KMS-11 (cell line): ENCODE results near the gene UTS2B.

ENCODE experiments used
- H2AFZ ChIP-seq: fragments of 200-600 bp; sonication (generic); 2 replicates; pipeline ENCODE4 v1.6.1; 2016; ENCODE audit warnings: antibody characterized with exemption, mixed run types, low read depth
- H3K27ac ChIP-seq: fragments of 200-600 bp; sonication (generic); 2 replicates; pipeline ENCODE4 v1.6.1; 2016; ENCODE audit warnings: mild to moderate bottlenecking, mixed run types
- H3K27me3 ChIP-seq: fragments of 200-600 bp; sonication (generic); 2 replicates; pipeline ENCODE4 v1.6.1; 2017; ENCODE audit warnings: mild to moderate bottlenecking, low read depth, mixed run types, moderate library complexity; ENCODE audit not compliant: insufficient read depth
- H3K36me3 ChIP-seq: fragments of 200-600 bp; sonication (generic); 2 replicates; pipeline ENCODE4 v1.6.1; 2017; ENCODE audit warnings: mild to moderate bottlenecking, mixed run types; ENCODE audit not compliant: insufficient read depth
- H3K4me1 ChIP-seq: fragments of 200-600 bp; sonication (generic); 2 replicates; pipeline ENCODE4 v1.6.1; 2016; ENCODE audit warnings: mild to moderate bottlenecking, low read depth, mixed run types; ENCODE audit not compliant: poor library complexity, severe bottlenecking
- H3K4me2 ChIP-seq: fragments of 200-600 bp; sonication (generic); 2 replicates; pipeline ENCODE4 v1.7.0; 2016; ENCODE audit warnings: mild to moderate bottlenecking, mixed run types
- H3K4me3 ChIP-seq: fragments of 200-600 bp; sonication (generic); IDR thresholded peaks from 2 replicates; pipeline ENCODE4 v1.6.1; 2017; ENCODE audit warnings: low read depth, low read length, mixed read lengths; ENCODE audit not compliant: insufficient read depth
- H3K79me2 ChIP-seq: fragments of 200-600 bp; sonication (generic); 2 replicates; pipeline ENCODE4 v1.6.1; 2016; ENCODE audit warnings: low read depth, mixed run types; ENCODE audit not compliant: insufficient read depth
- H3K9ac ChIP-seq: fragments of 200-600 bp; sonication (generic); 2 replicates; pipeline ENCODE4 v1.6.1; 2016; ENCODE audit warnings: mild to moderate bottlenecking, mixed run types
- H4K20me1 ChIP-seq: fragments of 200-600 bp; sonication (generic); 2 replicates; pipeline ENCODE4 v1.6.1; 2016; ENCODE audit warnings: mild to moderate bottlenecking, mixed run types; ENCODE audit not compliant: insufficient read depth
- TF ChIP-seq, protein P1 (sequence below): fragments of 200-600 bp; sonication (generic); conservative IDR thresholded peaks from 2 replicates; pipeline ENCODE4 v1.6.1; 2017; ENCODE audit warnings: low read depth, mild to moderate bottlenecking, antibody characterized with exemption, low read length, moderate library complexity, mixed read lengths

The UTS2B gene

GRCh38 chr3:191239407-191240031 is 90.8 kb downstream of the UTS2B start:
- Histone ChIP-seq H3K4me3 (no peak overlapping the region), H3K4me2 (no peak overlapping the region), H3K36me3 (no peaks in the 10 kb centered on the region), H3K27ac (no peak overlapping the region), H3K79me2 (no peaks in the 10 kb centered on the region), H4K20me1 (no peaks in the 10 kb centered on the region), H2AFZ (no peak overlapping the region), H3K9ac (no peak overlapping the region), H3K4me1 (peaks cover 12% of the 10 kb centered on the region), H3K27me3 (no peaks in the 10 kb centered on the region)
- TF ChIP-seq, protein P1, sequence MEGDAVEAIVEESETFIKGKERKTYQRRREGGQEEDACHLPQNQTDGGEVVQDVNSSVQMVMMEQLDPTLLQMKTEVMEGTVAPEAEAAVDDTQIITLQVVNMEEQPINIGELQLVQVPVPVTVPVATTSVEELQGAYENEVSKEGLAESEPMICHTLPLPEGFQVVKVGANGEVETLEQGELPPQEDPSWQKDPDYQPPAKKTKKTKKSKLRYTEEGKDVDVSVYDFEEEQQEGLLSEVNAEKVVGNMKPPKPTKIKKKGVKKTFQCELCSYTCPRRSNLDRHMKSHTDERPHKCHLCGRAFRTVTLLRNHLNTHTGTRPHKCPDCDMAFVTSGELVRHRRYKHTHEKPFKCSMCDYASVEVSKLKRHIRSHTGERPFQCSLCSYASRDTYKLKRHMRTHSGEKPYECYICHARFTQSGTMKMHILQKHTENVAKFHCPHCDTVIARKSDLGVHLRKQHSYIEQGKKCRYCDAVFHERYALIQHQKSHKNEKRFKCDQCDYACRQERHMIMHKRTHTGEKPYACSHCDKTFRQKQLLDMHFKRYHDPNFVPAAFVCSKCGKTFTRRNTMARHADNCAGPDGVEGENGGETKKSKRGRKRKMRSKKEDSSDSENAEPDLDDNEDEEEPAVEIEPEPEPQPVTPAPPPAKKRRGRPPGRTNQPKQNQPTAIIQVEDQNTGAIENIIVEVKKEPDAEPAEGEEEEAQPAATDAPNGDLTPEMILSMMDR: no peak

DNA sequence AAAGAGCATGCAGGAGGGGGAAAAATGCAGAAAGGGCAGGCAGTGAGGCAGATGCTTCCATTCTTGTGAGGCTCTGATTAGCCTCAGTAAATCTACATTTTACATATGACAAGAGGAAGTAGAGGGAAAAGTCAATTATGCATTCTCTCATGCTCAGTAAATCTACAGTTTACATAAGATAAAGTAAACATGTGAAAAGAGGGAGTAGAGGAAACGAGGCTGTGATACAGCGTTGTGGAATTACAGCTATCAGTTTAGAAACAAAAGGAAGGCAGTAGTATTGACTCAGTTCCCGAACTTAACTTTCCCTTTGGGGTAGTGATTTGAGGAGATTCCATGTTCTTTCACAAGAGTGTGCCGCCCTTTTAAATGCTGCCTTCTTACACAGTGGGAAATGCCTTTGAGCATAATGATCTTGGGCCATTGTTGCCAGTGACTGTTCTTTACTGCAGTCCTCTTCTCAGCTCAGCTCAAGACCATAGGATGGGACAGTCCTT is 92.0 kb downstream of the UTS2B start:
- no peaks in the 10 kb centered on the region for H3K36me3 ChIP-seq
- no peak overlapping the region for H3K9ac ChIP-seq
- no peak overlapping the region for H3K4me2 ChIP-seq
- H4K20me1 ChIP-seq: no peaks in the 10 kb centered on the region
- peaks cover 11% of the 10 kb centered on the region for H3K4me1 ChIP-seq
- no peak overlapping the region for H2AFZ ChIP-seq
- no peak overlapping the region for H3K27ac ChIP-seq
- H3K79me2 ChIP-seq: no peaks in the 10 kb centered on the region
- no peak overlapping the region for H3K4me3 ChIP-seq
- no peaks in the 10 kb centered on the region for H3K27me3 ChIP-seq
- TF ChIP-seq, protein P1: no peak

- Histone ChIP-seq H3K4me1 (peaks cover 11% of the 10 kb centered on the region), H3K27ac (no peak overlapping the region), H2AFZ (no peak overlapping the region), H3K9ac (no peak overlapping the region), H3K4me2 (no peak overlapping the region), H4K20me1 (no peaks in the 10 kb centered on the region), H3K27me3 (no peaks in the 10 kb centered on the region), H3K79me2 (no peaks in the 10 kb centered on the region), H3K4me3 (no peak overlapping the region), H3K36me3 (no peaks in the 10 kb centered on the region)
- TF ChIP-seq, protein P1: no peak
Observed at GRCh38 chr3:191237047-191237882, 93.1 kb downstream of the UTS2B start.

GRCh38 chr3:191236646-191237045 is 93.7 kb downstream of the UTS2B start:
- no peak overlapping the region for H2AFZ ChIP-seq
- H3K4me1 ChIP-seq: peaks cover 11% of the 10 kb centered on the region
- H3K27ac ChIP-seq: no peak overlapping the region
- TF ChIP-seq, protein P1: no peak
- H3K4me3 ChIP-seq: no peak overlapping the region
- H3K9ac ChIP-seq: no peak overlapping the region
- H3K36me3 ChIP-seq: no peaks in the 10 kb centered on the region
- H4K20me1 ChIP-seq: no peaks in the 10 kb centered on the region
- no peak overlapping the region for H3K4me2 ChIP-seq
- no peaks in the 10 kb centered on the region for H3K27me3 ChIP-seq
- H3K79me2 ChIP-seq: no peaks in the 10 kb centered on the region
